Fibroblast of lung (primary cell): Measurements from ENCODE around the gene PRR5L. TPM values are rescaled to one million over a fixed set of nuclear protein-coding genes. Genes with fewer than 3 reads are reported as not detected.

Experiments
- DNase-seq, 2 donors: peaks; one replicate each; pipeline versions ENCODE4 v3.0.0 to v3.0.0-alpha.2; 2010; ENCODE audit warnings: low read depth in 2 of 2
- H2AFZ ChIP-seq: 2 replicates; pipeline ENCODE4 v1.5.1; 2012; ENCODE audit warnings: low read length, control low read depth, inconsistent platforms
- H3K27ac ChIP-seq: 2 replicates; pipeline ENCODE4 v1.5.1; 2011; ENCODE audit warnings: low read length, control low read depth; ENCODE audit not compliant: insufficient read depth
- H3K27me3 ChIP-seq: 2 replicates; pipeline ENCODE4 v1.5.1; 2011; ENCODE audit warnings: mild to moderate bottlenecking, low read length; ENCODE audit not compliant: control insufficient read depth, insufficient read depth
- H3K36me3 ChIP-seq: 2 replicates; pipeline ENCODE4 v1.5.1; 2011; ENCODE audit warnings: low read length; ENCODE audit not compliant: control insufficient read depth, insufficient read depth
- H3K4me1 ChIP-seq: 2 replicates; pipeline ENCODE4 v1.5.1; 2011; ENCODE audit warnings: low read length; ENCODE audit not compliant: control insufficient read depth, insufficient read depth; ENCODE audit errors: extremely low read depth
- H3K4me2 ChIP-seq: 2 replicates; pipeline ENCODE4 v1.5.1; 2011; ENCODE audit warnings: low read length, control low read depth; ENCODE audit not compliant: insufficient read depth; ENCODE audit errors: extremely low read depth
- H3K4me3 ChIP-seq, 4 experiments: fragments of 200-600 bp in 1 of 4; sonication (generic) in 1 of 4; replicated peaks in 1 of 4; 2 replicates each; pipeline ENCODE4 v1.5.1; 2011 to 2016; ENCODE audit warnings: low read length in 4 of 4, low read depth in 3 of 4, mild to moderate bottlenecking in 3 of 4, control low read depth in 2 of 4, inconsistent platforms in 1 of 4, mixed read lengths in 1 of 4; ENCODE audit not compliant: insufficient read depth in 1 of 4; ENCODE audit errors: control extremely low read depth in 1 of 4
- H3K79me2 ChIP-seq: 2 replicates; pipeline ENCODE4 v1.5.1; 2012; ENCODE audit warnings: mild to moderate bottlenecking, low read length, inconsistent platforms; ENCODE audit not compliant: control insufficient read depth, insufficient read depth
- H3K9ac ChIP-seq: 2 replicates; pipeline ENCODE4 v1.5.1; 2011; ENCODE audit warnings: mild to moderate bottlenecking, low read length, control low read depth; ENCODE audit not compliant: insufficient read depth
- H3K9me3 ChIP-seq: 2 replicates; pipeline ENCODE4 v1.5.1; 2012; ENCODE audit warnings: low read depth, low read length; ENCODE audit not compliant: control insufficient read depth, insufficient read depth
- H4K20me1 ChIP-seq: 2 replicates; pipeline ENCODE4 v1.5.1; 2011; ENCODE audit warnings: low read length; ENCODE audit not compliant: control insufficient read depth, insufficient read depth; ENCODE audit errors: extremely low read depth
- CTCF ChIP-seq, 2 donors: IDR thresholded peaks in 1 of 2; conservative IDR thresholded peaks in 1 of 2; 1 replicate in 1 of 2; 2 replicates in 1 of 2; pipeline ENCODE4 v1.5.1; 2011 to 2012; ENCODE audit warnings: low read length in 2 of 2, control low read depth in 1 of 2, inconsistent platforms in 1 of 2, low read depth in 1 of 2, mild to moderate bottlenecking in 1 of 2
- EZH2 ChIP-seq: IDR thresholded peaks from 2 replicates; pipeline ENCODE4 v1.5.1; 2012; ENCODE audit warnings: low read length, control low read depth, mild to moderate bottlenecking; ENCODE audit errors: missing control alignments
- polyA plus RNA-seq, 2 donors: library from polyadenylated mRNA; depleted of rRNA in 1 of 2; stranded (reverse) in 1 of 2; unstranded in 1 of 2; fragments of >200 nt; gene quantifications; 2 replicates each; pipeline ENCODE4 v1.2.1, GENCODE V29; 2011 to 2012; ENCODE audit warnings: missing spikeins in 1 of 2
- total RNA-seq: library from RNA; depleted of rRNA; stranded (reverse); fragments of >200 nt; gene quantifications from 2 replicates; pipeline ENCODE4 v1.2.1, GENCODE V29; 2014

PRR5L gene
- total and polyA plus RNA-seq, 2 donors (not counting 1 experiment from before 2014, with no cell fraction given) = 2.8 to 6.3 TPM

GRCh38 chr11:36341915-36342314, 45.8 kb downstream of the PRR5L start:
- H3K9me3 ChIP-seq = no peaks in the 10 kb centered on the region
- H3K4me3 ChIP-seq = no peak overlapping the region
- no peak for DNase-seq
- TF ChIP-seq CTCF (conservative IDR thresholded peaks at IDR 0.05 in 1 of 2, IDR thresholded peaks at IDR 0.05 in 1 of 2; ENCODE audit: low read depth in 1 of 2, low read length in 2 of 2) (no peak), EZH2 (no peak)
- no peak overlapping the region for H3K4me2 ChIP-seq
- no peaks in the 10 kb centered on the region for H3K79me2 ChIP-seq
- H3K36me3 ChIP-seq = no peaks in the 10 kb centered on the region
- H4K20me1 ChIP-seq = no peaks in the 10 kb centered on the region
- peaks cover 17% of the 10 kb centered on the region for H3K27me3 ChIP-seq
- H3K9ac ChIP-seq = no peak overlapping the region
- no peak overlapping the region for H3K27ac ChIP-seq
- no peaks in the 10 kb centered on the region for H3K4me1 ChIP-seq
- H2AFZ ChIP-seq = no peak overlapping the region

GRCh38 chr11:36342327-36342726, 46.2 kb downstream of the PRR5L start:
- Histone ChIP-seq H3K4me2 (no peak overlapping the region), H3K79me2 (no peaks in the 10 kb centered on the region), H3K9ac (no peak overlapping the region), H3K27me3 (peaks cover 17% of the 10 kb centered on the region), H2AFZ (no peak overlapping the region), H3K27ac (no peak overlapping the region), H3K9me3 (no peaks in the 10 kb centered on the region), H3K36me3 (no peaks in the 10 kb centered on the region), H4K20me1 (no peaks in the 10 kb centered on the region), H3K4me1 (no peaks in the 10 kb centered on the region), H3K4me3 (no peak overlapping the region)
- TF ChIP-seq EZH2 (no peak), CTCF (conservative IDR thresholded peaks at IDR 0.05 in 1 of 2, IDR thresholded peaks at IDR 0.05 in 1 of 2; ENCODE audit: low read depth in 1 of 2, low read length in 2 of 2) (no peak)
- DNase-seq = no peak

GRCh38 chr11:36343436-36343835, 47.3 kb downstream of the PRR5L start:
- Histone ChIP-seq H3K4me1 (no peaks in the 10 kb centered on the region), H3K36me3 (no peaks in the 10 kb centered on the region), H3K4me3 (no peak overlapping the region)

More at GRCh38 chr11:36343436-36343835, 47.3 kb downstream of the PRR5L start:
- no peaks in the 10 kb centered on the region for H3K79me2 ChIP-seq
- H3K9me3 ChIP-seq = no peaks in the 10 kb centered on the region
- no peak overlapping the region for H3K4me2 ChIP-seq
- TF ChIP-seq CTCF (conservative IDR thresholded peaks at IDR 0.05 in 1 of 2, IDR thresholded peaks at IDR 0.05 in 1 of 2; ENCODE audit: low read depth in 1 of 2, low read length in 2 of 2) (no peak), EZH2 (no peak)
- no peaks in the 10 kb centered on the region for H4K20me1 ChIP-seq
- peaks cover 17% of the 10 kb centered on the region for H3K27me3 ChIP-seq
- DNase-seq = no peak
- no peak overlapping the region for H3K27ac ChIP-seq
- H3K9ac ChIP-seq = no peak overlapping the region
- no peak overlapping the region for H2AFZ ChIP-seq
